GM18502 (cell line): ENCODE data around the gene DBNL.

Experiments
- ATAC-seq: cut with Tn5 transposase; IDR thresholded peaks from one replicate; pipeline ENCODE4 v1.9.1; 2021; ENCODE audit warnings: mild to moderate bottlenecking; ENCODE audit not compliant: unreplicated experiment, poor library complexity

DBNL gene

DNA sequence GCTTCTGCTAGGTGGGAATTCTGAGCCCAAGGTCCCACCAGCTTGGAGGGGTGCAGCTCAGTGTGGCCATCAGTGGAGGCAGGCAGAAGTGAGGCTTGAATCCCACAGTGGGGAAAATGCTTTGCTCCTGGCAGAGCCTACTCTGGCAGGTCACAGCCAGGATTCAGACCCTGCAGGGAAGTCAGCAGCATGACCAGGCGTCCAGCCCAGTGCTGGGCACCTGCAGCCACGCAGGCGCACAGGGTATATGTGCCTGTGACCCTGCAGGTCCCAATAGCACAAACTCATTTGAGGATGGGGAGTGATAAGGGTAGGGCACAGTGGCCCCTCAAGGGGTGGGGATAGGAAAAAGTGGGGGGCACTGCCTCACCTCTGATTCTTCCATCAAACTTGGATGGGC is 51.3 kb downstream of the DBNL start:
- ATAC-seq = no peak

DNA sequence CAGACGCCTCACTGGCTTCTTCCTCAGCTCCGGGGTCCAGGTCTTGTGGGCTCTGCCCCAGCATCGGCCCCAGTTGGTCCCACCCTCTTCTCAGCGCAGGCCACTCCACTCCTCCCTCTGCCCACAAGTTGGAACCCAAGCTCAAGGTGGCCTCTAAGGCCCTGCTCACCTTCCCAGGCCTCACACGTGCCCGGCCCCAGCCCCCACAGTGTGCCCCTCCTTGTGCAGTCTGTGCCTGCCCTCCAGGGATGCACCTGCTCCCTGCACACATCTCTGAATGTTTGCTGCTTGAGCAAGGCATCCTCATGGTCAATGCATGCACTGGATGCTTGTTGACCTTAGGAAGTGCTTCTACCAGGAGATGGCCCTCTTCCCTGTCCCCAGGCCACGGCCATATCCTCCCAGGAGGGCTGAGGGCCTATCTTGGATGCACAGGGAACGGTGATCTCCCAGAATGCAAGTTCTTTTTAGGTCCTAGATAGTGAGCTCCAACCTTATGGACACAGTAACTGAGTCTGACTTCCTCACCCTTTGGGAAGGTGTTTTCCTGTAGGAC is 51.9 kb downstream of the DBNL start:
- no peak for ATAC-seq

DNA sequence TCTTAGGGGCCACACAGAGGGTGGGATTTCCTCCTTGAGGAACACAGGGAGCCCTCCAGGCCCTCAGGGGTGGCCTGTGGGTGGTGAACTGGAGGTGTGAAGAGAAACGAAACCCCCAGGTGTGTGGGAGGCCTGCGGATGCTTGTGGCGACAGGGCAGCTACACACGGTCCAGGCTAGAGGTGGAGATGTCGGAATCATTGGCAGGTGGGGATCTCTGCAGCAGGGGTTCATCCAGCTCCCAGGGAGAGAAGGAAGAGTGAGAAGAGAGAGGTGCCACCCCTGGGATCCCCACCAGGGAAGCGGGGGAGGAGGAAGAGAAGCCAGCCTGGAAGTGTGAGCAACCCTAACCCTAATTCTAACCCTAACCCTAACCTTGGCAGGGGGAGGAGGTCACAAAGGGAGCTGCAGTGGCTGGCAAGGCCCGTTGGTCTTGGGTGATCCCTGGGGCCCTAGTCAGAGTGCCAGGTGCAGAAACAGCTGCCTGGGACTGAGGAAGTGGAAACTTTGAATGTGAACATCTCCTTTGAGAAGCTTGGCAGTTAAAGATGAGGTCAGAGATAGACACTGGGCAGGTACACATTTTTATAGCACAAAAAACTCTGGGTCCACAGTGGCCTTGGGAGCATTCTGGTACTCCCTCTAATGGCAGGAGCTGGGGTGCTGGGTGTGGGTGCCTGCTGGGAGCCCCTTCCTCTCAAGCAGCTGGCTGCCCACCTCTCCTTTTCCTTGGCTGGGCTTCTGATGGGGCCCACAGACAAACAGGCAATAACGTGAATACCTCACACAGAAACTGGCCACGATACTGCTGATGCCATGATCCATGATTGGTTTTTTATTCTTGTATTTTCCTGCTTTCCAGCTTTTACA is 52.8 kb downstream of the DBNL start:
- ATAC-seq = peak; percentile 75

DNA sequence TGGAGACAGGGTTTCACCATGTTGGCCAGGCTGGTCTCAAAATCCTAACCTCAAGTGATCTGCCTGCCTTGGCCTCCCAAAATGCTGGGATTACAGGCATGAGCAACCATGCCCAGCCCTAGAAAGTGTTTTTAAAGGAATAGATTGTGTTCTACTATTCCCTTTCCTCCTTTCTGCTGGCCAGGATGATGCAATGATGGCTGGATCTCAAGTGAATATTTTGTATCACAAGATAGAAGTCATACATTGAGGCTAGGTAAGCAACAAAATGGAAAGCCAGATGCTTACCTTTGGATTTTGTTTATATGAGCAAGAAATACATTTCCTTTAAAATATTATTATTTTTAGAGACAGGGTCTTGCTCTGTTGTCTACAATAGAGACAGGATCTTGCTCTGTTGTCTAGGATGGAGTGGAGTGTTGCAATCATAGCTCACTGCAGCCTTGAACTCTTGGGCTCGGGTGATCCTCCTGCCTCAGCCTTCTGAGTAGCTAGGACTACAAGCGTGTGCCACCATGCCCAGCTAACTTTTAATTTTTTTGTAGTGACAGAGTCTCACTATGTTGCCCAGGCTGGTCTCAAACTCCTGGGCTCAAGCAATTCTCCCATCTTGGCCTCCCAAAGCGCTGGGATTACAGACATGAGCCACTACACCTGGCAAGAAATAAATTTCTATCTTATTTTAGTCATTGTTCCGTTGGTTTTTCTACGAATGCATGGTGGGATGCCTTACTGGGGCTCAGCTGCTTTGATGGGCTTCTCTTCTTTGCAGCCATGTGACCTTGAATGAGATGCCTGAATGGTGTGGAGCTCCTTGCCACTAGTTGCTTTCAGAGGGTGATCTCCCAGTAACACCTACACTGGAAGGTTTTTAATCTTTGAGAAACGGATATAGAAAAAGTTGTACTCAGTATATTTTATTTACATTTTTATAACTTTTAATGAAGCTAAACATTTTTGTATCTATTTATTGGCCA is 53.9 kb downstream of the DBNL start:
- no peak for ATAC-seq

DNA sequence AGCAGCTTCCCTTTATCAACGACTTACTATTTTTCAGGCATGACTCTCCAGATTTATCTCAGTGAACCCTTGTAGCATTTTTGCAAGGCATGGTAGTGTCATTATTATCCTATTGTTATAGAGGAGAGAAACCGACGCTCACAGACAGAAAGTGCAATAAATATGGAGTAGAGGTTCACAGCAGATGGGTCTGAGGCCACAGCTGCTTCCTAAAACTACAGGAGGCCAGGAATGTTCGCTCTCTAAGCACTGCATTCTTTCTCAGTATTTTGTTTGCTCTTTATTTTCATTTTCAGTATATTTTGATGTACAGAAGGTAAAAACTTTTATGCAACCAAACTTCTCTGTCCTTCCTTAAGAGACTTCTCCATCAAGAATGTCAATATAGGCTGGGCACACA is 55.2 kb downstream of the DBNL start:
- ATAC-seq = no peak

DNA sequence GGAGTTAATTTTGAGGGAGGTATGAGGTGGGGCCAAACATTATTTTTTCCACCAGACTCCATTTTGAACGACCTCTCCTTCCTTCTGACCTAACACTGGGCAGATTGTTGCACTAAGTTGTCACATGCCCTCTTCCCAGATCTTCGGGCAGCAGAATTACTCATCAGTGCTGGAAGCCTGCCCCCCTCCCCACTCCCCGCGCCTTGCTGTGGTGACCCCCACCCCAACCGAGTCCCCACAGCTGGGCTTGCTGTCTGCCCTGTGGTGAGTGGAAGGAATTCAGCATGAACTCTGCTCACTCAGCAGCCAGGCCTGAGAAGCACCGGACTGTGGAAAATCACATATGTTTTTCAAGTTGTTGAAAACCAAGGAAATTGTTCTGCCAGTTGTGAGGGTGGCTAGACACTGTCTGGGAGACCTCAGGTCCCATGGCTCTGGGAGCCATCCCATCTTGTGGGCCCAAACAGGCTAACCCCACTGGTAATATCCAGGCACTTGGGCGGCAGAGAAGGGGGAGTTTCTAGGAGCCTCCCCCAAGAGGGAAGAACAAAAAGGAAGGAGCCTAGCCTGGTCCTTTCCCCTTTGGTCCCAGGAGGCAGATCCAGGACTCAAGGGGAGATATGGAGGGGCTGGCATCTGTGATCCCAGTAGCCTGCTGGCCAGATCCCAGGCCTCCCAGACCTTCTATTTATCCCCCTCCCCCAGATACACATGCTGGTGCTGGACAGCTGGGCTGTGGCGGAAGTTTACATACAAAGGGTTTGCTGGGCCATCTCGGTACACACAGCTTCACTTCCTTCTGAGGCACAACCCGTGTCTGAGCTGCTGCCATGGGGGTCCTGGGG is 56.2 kb downstream of the DBNL start:
- no peak for ATAC-seq

DNA sequence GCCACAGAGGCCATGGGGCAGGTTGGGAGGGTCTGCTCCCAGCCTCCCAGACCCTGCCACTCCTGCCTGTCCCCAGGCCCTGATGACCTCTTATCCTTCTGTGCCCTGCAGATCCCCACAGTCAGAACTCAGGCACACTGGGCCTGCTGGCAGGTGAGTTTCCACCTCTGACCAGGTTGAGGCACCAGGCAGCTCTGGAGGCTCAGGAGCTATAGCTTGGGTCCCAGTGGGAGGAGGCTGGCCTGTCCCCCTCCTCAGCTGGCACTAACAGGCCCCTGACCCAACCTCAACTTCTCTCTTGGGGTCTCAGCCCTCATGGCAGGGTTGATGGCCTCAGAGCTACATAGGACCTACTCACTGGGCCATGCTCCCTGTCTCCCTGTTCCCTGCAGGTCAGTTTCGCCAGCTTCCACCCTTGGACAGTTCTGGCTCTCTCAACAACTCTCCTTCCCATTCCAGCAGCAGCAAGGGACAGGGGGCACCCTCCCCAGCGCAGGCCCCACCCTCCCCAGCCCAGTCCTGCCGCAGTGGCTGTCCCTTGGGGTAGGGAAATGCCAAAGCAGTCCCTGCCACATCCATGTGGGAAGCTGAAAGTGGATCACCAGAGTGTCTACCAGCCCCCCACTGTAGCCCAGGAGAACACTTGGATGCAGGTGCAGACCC is 56.9 kb downstream of the DBNL start:
- ATAC-seq = no peak

DNA sequence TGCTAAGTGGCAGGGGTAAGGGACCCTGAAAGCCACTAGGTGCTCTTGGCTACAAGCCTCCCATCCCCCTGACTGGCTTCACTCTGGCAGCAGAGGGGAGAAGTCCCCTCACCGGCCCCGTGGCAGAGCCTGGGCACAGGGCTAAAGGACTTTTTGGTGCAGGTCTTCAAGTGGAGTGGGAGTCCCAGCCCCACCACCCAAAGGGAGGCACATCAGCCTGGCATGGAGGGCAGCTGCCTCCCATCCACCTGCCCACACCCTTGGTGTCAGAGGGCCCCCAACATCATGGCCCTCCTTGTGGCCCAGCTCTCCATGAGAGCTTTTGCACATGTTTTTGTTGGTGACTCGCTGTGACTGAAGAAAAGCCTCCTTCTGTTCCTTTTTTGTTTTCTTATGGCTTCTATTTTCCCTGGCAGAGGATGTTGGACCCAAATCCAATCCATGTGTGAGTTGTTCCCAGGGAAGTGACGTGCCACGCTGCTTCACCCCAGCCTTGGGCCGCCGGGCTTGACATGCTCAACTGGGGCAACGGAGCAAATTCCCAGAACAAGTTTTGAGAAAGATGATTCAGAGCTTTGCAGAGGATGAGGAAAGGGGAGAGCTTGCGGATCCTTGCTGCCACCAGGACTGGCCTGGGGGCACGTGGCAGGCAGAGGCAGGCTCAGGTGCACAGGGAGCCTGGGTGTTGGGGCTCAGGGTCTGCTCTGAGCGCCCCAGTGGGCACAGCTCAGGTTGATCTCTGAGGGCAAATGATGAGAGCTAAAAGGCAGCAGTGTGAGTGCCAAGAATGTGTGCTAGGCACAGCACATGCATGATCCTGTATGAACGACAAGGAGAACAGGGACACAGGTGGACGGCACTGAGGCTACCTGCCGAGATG is 57.7 kb downstream of the DBNL start:
- ATAC-seq = no peak

DNA sequence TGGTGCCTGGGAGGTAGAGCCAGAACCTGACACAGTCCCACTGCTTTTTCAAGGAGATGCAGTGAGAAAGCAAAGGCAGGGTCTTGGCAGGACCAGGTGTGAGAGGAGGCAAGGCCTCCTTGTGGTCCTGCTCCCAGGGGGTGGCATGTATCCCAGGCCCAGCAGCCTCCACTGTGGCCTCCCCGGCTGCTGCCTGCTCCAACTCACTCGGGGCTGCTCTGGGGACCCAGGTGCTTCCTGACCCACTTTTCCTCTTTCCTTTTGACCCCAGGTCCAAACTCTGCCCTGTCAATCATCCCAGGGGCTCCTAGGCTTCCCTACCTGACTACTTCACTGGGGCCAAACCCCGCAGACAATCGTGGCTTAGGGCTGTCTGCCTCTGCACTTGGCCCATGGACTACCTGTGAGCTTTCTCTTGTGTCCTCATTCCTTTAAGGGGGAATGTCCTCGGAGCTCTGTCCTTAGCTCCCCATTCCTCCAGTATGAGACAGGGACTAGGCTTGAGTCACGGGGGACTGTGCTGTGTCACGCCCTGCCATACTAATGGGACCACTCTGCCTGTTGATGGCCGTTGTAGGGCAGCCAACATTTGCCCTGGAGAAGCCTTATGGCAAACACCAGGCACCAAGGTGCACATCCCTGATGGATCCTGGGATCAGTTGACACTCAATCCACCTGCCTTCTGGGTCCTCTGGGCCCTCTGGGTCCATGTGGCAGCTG is 58.5 kb downstream of the DBNL start:
- ATAC-seq = no peak

DNA sequence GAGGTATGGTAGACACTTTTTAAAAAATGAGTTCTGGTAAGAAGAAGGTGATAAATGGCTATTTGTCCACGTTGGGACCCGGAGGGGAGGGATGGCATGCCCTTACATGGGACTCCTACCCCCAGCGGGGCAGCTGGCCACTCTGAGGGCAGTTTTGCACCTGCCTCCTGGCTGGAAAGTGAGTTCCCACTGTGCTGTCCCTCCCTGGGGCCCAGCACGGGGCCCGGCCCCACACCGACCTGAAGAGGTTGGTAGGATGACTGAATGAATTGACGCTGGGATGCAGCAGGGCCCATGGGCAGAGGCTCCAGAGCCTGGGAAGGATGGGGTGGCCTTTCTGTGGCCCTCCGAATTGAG is 59.0 kb downstream of the DBNL start:
- no peak for ATAC-seq

DNA sequence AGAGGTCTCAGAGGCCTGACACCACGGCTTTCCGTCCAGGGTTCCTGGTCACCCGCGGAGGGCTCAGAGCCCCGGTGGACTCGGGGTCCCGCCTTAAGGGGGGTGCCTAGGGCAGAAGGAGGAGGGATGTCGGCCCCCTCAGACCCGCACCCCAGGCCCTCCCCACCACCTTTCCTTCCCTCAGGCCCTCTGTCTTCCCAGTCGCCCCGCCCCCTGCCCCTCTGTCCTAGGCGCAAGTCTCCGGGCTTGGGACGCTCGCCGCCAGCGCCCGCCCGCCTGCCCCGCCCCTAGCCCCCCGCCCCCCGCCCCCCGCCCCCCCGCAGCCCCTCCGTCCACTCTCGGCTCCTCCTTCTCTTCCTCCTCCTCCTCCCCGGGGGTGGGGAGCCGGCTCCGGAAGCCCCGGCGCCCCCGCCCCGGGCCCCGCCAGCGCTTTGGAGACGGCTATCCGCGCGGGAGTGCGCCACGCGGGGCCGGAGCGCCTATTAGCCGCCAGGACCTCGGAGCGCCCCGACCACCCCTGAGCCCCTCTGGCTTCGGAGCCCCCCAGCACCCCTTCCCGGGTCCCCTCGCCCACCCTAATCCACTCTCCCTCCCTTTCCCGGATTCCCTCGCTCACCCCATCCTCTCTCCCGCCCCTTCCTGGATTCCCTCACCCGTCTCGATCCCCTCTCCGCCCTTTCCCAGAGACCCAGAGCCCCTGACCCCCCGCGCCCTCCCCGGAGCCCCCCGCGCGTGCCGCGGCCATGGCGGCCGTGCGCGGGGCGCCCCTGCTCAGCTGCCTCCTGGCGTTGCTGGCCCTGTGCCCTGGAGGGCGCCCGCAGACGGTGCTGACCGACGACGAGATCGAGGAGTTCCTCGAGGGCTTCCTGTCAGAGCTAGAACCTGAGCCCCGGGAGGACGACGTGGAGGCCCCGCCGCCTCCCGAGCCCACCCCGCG is 59.7 kb downstream of the DBNL start, which contains the start of gene AEBP1:
TSS of gene AEBP1 (plus strand) at position 423 of the 937 bp plus-strand sequence. CDS start at position 744, 321 bp downstream.
- no peak for ATAC-seq

DNA sequence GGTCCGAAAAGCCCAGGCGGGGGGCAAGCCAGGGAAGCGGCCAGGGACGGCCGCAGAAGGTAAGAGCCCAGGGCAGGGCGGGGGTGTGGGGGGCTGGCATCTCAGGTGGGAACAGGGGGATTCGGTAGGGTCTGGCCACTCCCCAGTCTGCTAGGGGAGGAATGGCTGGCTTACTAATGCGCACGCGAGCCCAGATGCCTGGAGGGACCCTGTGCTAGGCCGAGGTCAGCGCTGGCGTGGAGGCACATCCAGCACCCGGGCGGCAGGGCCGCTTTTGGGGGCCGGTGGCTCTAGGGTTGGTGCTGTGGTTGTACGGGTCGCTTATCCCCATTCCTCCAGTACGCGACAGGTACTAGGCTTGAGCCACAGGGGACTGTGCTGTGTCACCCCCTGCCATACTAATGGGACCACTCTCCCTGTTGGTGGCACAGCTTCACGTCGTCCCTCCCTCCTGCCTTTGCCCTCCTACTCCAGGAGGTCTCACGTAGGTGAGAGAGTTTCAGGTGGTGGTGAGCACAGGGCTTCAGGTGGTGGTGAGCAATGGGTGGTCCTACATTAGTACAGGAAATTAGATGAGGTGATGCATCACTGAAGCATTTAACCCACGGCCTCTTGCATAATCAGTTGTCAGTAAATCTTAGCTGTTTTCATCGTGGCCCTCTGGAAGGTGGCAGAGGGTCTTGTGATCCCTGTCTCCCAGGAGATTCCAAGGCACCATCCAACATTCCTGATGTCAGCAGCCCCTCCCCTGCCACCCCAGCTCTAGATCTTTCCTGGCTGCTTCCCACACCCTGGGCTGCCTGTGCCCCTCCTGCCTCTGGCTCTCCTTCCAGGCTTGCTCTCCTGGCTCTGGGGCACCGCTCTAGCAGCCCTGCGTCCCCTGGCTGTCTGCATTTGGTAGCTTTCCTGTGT is 60.6 kb downstream of the DBNL start:
- no peak for ATAC-seq

DNA sequence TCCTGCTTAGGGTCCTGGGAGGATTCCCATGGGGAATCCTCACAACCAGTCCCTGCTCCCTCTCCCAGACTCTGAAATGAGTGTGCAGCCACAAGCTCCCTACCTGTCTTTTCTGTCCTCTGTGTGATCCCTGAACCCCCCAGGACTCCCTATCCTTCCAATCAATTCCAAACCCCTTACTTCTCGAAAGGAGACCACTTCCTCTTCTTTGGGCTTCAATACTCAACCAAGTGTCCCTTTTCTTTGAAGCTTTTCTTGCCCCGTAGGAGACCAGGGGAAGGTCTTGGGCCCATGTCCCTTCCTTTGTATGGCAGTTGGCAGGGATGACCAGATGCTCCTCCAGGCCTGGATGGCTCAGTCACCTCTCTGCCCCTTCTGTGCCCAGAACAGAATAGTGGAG is 61.3 kb downstream of the DBNL start:
- no peak for ATAC-seq

DNA sequence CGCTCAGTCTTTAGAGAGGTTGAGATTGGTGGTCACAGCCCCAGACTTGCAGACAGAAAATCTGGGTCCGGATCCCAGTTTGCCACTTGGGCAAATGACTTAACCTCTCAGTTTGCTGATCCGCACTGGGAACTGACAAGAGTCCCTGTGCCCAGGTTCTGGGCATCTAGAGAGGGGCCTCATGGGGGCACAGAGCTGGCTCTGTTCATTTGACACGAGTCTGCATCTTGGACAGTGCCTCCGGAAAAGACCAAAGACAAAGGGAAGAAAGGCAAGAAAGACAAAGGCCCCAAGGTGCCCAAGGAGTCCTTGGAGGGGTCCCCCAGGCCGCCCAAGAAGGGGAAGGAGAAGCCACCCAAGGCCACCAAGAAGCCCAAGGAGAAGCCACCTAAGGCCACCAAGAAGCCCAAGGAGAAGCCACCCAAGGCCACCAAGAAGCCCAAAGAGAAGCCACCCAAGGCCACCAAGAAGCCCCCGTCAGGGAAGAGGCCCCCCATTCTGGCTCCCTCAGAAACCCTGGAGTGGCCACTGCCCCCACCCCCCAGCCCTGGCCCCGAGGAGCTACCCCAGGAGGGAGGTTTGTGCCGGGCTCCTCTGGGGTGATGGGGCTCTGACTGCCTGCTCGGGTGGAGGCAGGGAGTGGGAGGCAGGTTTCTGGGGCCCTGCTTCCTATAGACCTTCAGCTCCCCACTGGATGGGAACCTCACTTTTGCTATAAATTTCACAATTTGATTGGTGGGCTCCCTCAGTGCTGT is 62.0 kb downstream of the DBNL start:
- no peak for ATAC-seq
